ENCODE results near the gene SELENON. TPM values are rescaled to one million over a fixed set of nuclear protein-coding genes. Genes with fewer than 3 reads are reported as not detected.
"Not testable (repeated sequence)": the region's sequence is repeated elsewhere in the genome, so short reads cannot be mapped to it uniquely, and the experiment has no call there.

SELENON gene
- total RNA-seq, 1 donor from 2014 or later: 7.6 TPM

DNA sequence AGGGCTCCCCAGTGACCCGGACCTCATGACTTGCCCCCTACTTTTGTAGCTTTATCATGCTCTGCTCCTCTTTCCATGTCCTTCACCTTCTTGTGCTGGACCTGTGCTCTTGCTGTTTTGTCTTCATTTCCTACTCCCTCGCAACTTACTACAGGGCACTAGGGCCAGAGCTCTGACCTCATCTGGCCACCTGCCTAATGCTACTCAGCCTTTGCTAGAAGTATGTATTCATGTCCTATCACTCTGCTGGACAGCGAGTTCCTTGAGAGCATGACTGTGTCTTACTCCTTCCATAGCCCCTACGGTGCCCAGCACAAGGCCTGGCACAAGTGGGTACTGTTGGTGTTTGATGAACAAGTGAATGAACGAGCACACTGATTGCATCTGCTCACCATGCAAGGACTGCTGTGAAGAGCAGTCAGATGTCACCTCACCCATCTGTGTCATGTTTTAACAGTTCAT, 21.7 kb downstream of the SELENON start:
- intact Hi-C loops (cut with micrococcal nuclease): loop anchor here (2.0 kb wide), 1 partner anchor 391 kb away; the partner anchor contains the start of gene MACO1

DNA sequence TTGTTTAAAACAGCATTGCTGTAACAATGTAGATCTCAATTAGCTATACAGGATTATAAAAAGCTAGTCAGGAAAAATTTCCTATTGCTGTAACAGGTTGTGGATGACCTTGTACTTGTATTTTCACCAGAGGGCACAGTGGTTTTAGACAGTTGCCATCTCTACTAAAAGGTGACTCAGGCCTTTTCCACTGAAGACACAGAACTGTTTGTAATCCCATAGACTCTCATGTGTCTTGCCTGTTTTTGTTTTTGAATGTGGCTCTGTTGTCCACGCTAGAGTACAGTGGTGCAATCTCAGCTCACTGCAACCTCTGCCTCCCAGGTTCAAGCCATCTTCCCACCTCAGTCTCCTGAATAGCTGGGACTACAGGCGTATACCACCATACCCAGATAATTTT, 25.6 kb downstream of the SELENON start:
- intact Hi-C loops (cut with micrococcal nuclease): no loop called here

DNA sequence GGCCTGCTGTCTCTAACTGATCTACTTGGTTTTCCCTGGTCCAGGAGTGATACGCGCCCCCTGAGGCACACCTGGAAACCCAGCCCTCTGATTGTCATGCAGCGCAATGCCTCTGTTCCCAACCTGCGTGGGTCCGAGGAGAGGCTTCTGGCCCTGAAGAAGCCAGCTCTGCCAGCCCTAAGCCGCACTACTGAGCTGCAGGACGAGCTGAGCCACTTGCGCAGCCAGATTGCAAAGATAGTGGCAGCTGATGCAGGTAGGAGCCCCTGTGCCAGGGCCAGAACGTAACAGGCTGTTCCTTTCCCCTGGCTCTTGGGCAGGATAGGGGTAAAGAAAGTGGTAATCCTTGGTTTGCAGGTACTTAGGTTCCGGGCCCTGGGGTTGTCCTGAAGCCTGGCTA, 26.6 kb downstream of the SELENON start:
- intact Hi-C loops (cut with micrococcal nuclease): no loop called here

DNA sequence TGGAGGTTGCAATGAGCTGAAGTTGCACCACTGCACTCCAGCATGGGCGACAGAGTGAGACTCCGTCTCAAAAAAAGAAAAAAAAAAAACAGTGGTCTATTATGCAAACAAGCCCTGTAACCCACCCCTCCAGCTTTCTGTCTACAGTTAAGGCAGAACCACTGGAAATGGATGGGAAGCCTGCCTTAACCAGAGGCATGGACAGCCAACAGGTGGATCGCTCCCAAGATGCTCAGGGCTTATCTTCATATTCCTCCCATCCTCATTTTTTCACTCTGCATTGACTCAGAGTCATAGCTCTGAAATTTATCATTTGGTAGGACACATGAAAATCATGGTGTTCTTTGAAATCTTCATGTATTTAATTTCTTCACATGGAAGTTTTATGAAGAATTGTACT, 28.5 kb downstream of the SELENON start:
- intact Hi-C loops (cut with micrococcal nuclease): no loop called here

DNA sequence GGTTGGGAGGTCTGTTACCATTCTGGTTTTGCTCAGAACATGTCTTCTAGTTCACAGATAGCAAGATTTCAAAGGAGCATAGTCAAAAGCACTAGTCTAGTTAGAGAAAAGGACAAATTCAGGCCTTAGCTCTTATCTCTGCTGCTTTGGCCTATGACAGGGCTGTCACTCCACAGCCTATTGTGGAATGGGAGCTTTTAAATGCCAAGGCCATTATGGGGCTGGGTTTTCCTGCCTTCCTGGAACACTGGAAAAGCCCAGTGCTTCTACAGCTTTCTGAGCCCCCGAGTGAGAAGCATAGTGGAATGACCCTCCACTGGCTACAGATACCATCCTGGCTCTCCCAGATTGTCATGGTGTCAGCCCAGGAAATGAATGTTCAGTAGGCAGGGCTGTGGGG, 29.1 kb downstream of the SELENON start:
- intact Hi-C loops (cut with micrococcal nuclease): no loop called here

DNA sequence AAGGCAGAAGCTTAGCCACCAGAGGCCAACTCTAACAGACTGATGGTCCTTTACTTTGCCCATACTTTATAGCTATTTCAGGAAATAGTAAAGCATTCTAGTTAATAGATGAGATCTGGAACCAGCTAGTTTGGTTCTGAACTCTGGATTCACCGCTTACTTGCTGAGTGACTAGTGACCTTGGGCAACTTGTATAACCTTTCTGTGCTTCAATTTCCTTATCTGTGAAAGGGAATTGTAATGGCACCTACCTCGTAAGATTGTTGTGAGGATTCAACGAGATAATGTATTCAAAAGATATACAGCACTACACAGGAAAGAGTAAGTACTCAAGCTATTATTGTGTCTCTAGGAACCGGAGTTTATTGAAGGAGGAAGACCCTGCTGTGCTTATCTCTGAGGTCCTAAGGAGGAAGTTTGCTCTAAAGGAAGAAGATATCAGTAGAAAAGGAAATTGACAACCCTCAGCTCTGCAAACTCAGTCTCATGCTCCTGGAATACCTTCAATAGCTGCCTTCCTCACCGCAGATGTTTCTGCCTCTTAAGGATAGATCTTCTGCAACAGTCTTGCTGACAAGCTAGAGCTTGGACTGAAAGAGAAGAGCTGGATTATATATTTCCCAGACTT, 31.7 kb downstream of the SELENON start:
- intact Hi-C loops (cut with micrococcal nuclease): no loop called here

DNA sequence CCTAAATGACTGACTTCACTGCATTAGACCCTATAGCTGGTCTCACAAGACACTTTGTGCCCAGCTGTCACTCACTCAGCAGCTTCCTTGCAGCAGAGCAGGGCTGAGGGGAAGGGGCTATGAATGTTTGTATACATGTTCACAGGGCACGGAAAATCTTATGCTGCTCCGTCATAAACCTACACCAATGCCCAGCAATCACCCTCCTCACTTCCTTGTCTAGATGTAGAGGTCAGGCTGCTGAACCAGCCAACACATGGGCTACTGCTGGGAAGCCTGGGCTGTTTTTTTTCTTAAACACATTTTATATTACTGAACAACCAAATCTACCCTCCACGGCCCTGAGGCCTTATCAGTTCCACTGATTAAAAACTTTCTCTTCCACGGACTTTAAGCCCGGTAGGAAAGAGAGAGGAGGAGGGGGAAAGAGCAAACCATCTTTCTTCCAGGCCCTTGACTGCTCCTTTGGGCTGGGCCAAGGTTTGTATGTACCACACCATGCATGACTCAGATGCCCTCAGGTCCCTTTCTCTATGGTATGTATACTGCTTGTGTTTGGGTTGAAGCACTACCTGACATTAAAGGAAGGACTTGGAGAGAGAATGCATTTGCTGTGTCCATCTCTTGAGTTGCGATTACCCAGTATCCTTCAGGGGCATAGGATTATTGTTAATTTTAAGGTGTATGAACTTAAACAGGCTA, 32.5 kb downstream of the SELENON start:
- intact Hi-C loops (cut with micrococcal nuclease): no loop called here

DNA sequence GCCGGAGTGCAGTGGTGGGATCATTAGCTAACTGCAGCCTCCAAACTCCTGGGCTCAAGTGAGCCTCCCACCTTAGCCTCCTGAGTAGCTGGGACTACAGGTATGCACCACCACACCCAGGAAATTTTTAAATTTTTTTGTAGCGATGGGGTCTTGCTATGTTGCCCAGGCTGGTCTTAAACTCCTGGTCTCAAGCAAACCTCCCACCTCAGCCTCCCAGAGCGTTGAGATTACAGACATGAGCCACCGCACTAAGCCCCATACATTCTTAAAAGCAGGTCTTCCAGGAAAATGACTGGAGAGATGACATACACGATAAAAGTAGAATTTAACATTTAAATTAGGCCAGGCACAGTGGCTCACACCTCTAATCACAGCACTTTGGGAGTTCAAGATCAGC, 33.2 kb downstream of the SELENON start:
- intact Hi-C loops (cut with micrococcal nuclease): no loop called here

DNA sequence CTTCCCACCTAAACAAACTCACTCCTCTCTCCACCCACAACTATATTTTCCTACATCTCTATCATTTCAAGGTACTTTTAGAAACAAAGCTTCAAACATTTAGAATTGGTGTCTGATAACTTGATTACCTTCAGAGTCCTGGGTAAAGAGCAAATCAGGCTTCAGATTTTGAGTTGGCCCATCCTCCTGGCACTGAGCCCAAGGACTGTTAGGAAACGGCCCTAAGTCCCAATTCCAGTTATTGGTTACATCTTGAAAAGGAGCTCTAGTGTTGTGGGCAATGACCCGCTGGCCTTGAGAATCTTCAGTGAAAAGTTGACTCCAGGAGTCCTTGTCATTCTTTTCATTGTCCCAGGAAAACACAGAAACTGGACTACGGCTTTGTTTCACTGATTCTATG, 34.9 kb downstream of the SELENON start:
- intact Hi-C loops (cut with micrococcal nuclease): no loop called here

DNA sequence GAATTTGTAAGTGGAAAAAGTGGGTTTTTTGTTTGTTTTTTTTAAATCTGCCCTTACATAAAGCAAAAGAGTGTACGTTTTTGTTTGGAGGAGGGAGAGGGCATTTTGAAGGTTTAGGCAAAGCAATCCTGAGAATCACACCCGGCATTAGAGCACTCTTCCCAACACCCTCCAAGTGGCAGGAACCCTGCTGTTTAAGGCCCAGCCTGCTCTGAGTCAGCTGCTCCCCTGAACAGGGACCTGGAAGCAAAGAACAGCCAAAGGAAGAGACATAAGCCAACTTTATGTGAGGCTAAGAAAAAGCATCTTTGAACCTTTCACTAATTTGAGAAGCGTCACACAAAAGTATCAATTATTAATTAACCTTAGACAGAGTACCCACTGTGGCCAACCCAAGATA, 36.7 kb downstream of the SELENON start:
- intact Hi-C loops (cut with micrococcal nuclease): no loop called here

DNA sequence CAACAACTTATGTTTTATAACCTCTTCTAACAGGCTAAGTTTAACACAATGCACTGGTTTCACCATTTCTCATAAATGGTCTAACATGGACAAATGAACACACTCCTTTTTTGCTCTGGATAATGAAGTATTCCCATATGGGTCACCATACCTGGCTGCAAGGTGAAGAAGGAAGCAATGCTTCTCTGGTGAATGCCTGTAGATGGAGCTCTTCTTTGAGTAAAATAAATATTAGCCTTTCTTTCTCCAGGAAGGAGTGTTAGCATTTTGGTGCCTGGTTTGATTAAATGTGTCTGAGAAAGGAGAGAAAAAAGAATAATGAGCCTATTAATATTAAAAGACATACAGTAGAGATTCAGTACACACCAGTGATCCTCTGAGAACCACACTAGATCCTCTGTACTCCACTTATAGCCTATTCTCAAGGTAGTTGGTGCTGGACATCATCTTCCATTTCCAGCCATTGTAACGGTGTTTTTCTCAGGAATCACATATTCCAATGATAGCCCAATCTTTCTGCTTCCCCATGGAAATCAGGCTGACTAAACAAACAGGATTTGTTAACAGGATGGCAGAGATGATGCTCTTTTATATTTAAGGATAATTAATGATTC, 37.4 kb downstream of the SELENON start:
- intact Hi-C loops (cut with micrococcal nuclease): no loop called here

DNA sequence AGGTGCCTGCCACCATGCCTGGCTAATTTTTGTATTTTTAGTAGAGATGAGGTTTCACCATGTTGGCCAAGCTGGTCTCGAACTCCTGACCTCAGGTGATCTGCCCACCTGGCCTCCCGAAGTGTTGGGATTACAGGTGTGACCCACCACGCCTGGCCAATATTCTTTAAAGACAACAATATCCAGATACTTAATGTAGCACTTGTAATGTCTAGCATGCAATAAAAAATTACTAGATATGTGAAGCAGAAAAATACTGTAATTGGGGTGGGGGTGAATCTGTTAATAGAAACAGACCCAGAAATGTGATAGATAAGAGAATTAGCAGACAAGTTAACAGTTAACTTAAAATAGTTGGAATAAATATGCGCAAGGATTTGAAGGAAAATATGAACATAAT, 39.8 kb downstream of the SELENON start:
- intact Hi-C loops (cut with micrococcal nuclease): not testable (repeated sequence)

DNA sequence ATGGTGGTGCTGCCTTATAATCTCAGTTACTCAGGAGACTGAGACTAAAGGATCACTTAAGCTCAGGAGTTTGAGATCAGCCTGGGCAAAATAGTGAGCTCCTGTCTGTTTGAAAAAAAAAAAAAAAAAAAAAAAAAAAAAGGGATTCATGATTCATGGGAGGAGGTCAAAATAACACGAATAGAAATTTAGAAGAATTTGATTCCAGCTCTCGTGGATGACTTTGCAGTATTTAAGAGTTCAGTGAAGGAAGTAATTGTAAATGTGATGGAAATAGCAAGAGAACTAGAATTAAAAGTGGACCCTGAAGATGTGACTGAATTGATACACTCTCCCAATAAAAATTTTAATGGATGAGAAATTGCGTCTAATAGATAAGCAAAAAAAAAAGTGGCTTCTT, 43.5 kb downstream of the SELENON start:
- intact Hi-C loops (cut with micrococcal nuclease): no loop called here

DNA sequence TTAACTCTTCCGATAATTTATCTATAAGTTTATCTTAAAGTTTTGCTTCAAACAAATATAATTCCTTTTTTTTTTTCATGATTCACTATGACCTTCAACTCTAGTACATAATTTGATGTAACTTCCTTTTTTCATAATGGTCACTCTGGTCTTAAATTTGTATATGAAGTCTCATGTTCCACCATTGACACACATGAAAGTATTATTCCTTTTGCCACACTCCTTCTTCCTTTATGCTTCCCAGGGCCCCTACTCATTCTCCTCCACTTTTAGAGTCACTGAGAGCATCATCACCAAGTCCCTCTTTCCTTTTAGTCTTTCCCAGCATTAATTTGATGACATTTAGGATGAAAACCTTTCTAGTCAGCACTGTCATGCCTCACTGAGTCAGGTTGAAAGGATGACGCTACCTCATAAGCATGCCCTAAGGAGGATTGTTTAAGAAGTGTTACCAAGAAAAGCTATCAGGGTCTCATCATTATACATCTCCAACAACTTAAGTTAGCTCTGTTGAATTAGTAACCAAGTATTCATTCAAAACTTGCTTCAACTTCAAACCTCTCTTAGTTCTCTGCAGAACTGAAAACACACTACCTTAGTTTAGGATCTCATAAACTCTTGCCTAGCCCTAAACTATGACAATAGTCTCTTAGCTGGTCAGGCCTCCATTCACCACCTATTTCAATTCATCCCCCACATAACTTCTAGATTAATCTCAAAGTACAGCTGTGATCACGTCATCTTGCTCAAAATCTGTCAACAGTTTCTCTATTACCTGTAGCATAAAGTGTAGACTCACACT, 44.7 kb downstream of the SELENON start:
- intact Hi-C loops (cut with micrococcal nuclease): no loop called here

DNA sequence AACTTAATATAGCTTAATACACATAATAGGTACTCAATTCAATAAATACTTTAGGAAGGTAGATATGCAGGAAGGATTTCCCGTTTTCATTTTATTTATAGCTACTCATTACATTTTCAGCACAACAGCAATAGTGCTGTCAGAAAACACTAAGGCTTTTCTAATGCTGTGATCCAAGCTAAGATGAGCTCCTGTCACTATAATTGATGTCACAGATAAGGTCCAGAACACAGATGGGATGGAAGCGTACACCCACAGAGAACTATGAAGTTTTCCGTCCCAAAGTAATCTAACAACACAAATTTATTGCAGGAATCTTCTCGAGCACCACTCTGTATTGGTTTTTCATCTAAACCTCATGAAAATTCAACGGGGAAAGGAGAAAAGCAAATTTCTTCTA, 45.7 kb downstream of the SELENON start:
- intact Hi-C loops (cut with micrococcal nuclease): no loop called here

DNA sequence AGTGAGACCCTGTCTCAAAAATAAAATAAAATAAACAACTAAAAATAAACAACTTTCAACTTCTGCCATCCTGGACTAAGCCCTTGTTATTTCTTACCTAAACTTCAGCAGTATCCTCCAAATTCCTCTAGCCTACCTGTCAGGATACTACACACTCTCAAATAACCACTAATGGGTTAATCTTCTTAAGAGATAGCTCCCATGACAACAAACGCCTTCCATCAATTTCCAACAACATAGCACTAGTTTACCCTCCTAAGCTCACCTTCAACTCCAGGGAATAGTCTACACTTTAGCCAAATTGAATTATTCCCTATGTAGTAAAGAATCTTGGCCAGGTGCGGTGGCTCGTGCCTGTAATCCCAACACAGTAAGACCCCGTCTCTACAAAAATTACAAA, 47.9 kb downstream of the SELENON start:
- intact Hi-C loops (cut with micrococcal nuclease): no loop called here

DNA sequence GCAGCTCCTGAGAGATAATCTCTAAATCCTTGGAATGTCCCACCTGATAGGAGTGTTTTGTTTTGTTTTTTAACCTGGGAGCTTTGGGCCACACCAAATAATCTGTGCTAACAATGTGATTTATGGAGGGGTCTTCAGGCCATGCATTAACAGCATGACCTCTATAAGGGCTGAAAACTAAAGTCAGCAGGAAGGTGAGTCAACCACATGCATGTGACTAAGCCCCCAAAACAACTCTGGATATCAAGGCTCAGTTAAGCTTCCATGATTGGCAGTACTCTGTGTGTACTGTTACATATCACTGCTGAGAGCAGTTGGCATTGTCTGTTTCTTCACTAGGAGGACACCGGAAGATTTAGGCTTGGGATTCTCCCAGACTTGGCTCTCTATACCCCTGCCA, 48.5 kb downstream of the SELENON start:
- intact Hi-C loops (cut with micrococcal nuclease): no loop called here

DNA sequence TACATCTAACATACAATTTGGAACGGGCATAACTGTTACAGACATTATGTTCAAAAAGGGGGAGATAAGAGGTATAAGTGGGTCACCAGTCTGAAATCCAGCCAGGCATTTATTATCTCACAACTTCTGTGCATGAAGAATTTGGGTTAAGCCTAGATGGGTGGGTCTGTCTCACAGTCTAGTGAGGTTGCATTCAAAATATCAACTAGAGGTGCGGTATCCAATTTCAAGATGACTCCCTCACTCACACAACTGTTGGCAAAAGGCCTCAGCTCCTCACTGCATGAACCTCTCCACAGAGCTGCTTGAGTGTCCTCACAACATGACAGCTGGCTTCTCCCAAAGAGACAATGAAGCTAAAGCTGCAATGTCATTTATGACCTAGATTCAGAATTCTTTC, 54.6 kb downstream of the SELENON start:
- intact Hi-C loops (cut with micrococcal nuclease): no loop called here

DNA sequence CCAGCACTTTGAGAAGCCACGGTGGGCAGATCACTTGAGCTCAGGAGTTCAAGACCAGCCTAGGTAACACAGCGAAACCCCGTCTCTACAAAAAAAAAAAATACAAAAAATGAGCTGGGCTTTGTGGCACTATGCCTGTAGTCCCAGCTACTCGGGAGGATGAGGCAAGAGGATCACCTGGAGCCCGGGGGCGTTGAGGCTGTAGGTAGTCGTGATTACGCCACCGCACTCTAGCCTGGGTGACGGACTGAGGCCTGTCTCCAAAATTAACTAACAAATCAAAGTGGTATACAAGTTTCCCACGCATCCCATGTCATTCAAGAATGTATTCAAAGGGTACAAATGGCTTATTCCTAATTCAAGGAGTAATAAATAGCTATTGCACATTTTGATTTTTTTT, 56.9 kb downstream of the SELENON start:
- intact Hi-C loops (cut with micrococcal nuclease): no loop called here

DNA sequence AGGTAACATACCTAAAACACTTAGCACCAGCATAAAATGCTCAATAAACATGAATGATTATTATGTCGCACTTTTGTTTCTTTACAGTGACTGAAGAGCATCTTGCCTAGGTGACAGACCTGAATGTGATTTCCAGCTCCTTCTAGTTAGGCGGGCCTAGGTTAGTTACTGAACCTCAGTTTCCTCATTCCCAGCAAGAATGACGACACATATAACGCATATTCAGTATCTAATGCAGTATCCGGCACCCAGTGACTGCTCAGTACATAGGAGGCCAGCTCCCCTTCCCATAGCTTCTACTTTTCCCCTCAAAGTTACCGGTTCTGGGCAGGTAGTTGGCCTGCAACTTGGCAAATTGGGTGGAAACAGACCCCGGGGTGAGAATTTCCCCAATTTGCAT, 58.5 kb downstream of the SELENON start:
- intact Hi-C loops (cut with micrococcal nuclease): no loop called here

DNA sequence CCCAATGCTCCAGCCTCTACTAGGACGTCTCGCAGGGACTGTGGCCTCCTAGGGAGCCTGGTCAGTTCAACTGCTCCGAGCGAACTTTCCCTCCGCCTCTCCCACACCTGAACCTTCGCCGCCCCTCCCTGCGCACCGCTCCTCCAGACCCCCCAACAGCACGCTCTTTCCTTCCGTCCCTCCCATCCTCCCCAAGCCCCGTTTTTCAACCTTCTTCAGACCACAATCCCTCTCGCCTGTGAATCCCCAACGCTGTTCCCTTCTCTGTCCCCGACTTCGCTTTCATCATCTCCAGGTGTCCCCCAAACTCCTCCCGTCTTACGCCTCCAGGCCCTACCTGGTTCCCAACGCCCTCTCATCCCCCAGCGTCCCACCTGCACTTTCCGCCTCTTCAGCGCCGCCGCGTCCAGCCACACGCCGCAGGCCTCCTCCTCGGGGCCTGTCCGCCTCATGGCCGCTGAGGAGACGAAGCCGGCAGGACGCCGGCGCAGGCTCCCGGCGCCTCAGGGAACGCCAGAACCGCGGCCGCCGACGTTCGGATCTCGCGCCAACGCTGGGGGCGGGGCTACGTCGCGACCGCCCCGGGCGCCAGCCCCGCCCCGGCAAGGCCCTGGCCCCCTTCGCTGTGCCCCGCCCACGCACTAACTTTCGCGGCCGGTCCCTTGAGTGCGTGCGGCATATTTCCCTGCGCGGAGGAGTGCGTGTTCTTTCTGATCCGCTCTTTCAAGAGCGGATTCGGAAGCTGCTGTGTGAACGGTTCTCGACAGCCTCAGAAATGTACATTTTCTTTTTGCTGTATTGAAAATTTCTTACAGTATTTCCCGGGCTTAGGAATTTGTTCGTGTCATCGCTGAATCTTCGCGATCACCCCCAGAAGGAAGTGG, 59.2 kb downstream of the SELENON start, which contains the start of gene AUNIP:
Gene AUNIP (minus strand): TSS at position 552 of the 884 bp plus-strand sequence. CDS start 100 bp downstream, at position 452.
- intact Hi-C loops (cut with micrococcal nuclease): loop anchor here (1.0 kb wide), 2 partner anchors 39 to 46 kb away; no protein-coding TSS in a partner anchor
